NCI-H146 treated with DMSO at 0.1 percent for 48 hours (cell line): ENCODE measurements around the gene TYROBP.
"Not testable (repeated sequence)": the region's sequence is repeated elsewhere in the genome, so short reads cannot be mapped to it uniquely, and the experiment has no call there.

Experiments used
- DNase-seq: peaks from one replicate; lab custom pipeline; 2025; ENCODE audit not compliant: unreplicated experiment; lab: John Stamatoyannopoulos, UW

TYROBP gene

GRCh38 chr19:35901854-35902661, 6.0 kb downstream of the TYROBP start, which contains the start of gene HCST:
HCST (plus strand) TSS chr19:35902529; CDS start chr19:35902594, 65 bp downstream.
- no peak for DNase-seq

GRCh38 chr19:35901055-35901644, 6.9 kb downstream of the TYROBP start:
- DNase-seq = no peak

- peak; percentile 43 for DNase-seq
Observed at GRCh38 chr19:35899547-35900214, 8.4 kb downstream of the TYROBP start.

- DNase-seq = no peak
Observed at GRCh38 chr19:35898499-35898809, 9.6 kb downstream of the TYROBP start.

- no peak for DNase-seq
Observed at GRCh38 chr19:35897706-35898451, 10.2 kb downstream of the TYROBP start.

GRCh38 chr19:35896643-35897040, 11.5 kb downstream of the TYROBP start:
- no peak for DNase-seq

GRCh38 chr19:35895911-35896642, 12.0 kb downstream of the TYROBP start:
- no peak for DNase-seq

GRCh38 chr19:35894342-35894741, 13.8 kb downstream of the TYROBP start:
- DNase-seq = no peak

- DNase-seq = not testable (repeated sequence)
Observed at GRCh38 chr19:35891819-35892218, 16.3 kb downstream of the TYROBP start.

- DNase-seq = no peak
Observed at GRCh38 chr19:35890113-35890650, 17.9 kb downstream of the TYROBP start.

GRCh38 chr19:35889370-35890112, 18.6 kb downstream of the TYROBP start:
- DNase-seq = no peak

GRCh38 chr19:35888398-35888797, 19.7 kb downstream of the TYROBP start:
- no peak for DNase-seq

- no peak for DNase-seq
Observed at GRCh38 chr19:35887197-35887596, 20.9 kb downstream of the TYROBP start.

GRCh38 chr19:35885904-35886303, 22.2 kb downstream of the TYROBP start:
- no peak for DNase-seq

- no peak for DNase-seq
Observed at GRCh38 chr19:35885225-35885738, 22.8 kb downstream of the TYROBP start.

- DNase-seq = no peak
Observed at GRCh38 chr19:35883882-35884281, 24.2 kb downstream of the TYROBP start.

- peak; percentile 78 for DNase-seq
Observed at GRCh38 chr19:35882114-35882832, 25.8 kb downstream of the TYROBP start.

- DNase-seq = peak; percentile 17
Observed at GRCh38 chr19:35879770-35880317, 28.3 kb downstream of the TYROBP start.

GRCh38 chr19:35879068-35879467, 29.0 kb downstream of the TYROBP start:
- no peak for DNase-seq
